ENCODE measurements around the gene KIAA0040.

The KIAA0040 gene

DNA sequence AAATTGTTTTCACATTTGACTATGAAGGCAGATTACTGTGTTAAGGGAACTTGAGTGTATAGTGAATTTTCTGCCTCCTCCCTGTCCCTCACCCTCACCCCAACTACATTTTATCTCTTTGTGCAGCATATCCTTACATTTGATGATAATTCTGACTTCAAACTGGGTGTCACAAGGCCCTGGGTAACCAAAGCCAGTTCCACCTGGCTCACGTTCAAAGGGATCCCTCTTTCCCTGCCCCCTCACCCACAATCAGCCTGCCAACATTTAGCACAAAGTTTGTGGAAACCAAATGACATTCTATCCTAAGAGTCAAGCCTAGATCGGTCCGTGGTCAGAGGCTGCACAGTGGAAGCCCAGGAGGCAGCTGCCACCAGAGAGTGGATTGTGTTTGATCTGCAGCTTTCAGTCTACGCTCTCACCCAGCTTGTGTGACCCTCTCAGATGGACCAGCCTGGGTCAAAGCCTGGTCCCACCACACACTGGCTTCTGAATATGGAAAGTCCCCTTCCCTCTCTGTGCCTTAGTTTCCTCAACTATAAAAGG, 10.3 kb downstream of the KIAA0040 start:
- Histone ChIP-seq H3K27me3 (ENCODE audit: control insufficient read depth in 1 of 2, insufficient read depth in 1 of 2, low read length in 2 of 2) (peaks cover 5 to 15% of the 10 kb centered on the region in 2 experiments), H3K27ac (ENCODE audit: low read length, poor library complexity, severe bottlenecking) (no peak overlapping the region), H2AK5ac (ENCODE audit: low read length, severe bottlenecking) (no peak overlapping the region), H4K8ac (ENCODE audit: low read length) (no peak overlapping the region), H3K23ac (ENCODE audit: low read length in 2 of 2) (no peak overlapping the region), H2BK12ac (ENCODE audit: low read length in 2 of 2) (no peak overlapping the region), H2BK5ac (ENCODE audit: low read depth, low read length, poor library complexity, severe bottlenecking) (no peak overlapping the region), H3K4me2 (ENCODE audit: low read length, poor library complexity, severe bottlenecking) (no peak overlapping the region), H4K91ac (ENCODE audit: low read length) (no peak overlapping the region), H2BK15ac (ENCODE audit: low read depth, poor library complexity, severe bottlenecking) (no peak overlapping the region), H3K9me3 (ENCODE audit: control insufficient read depth, low read length) (no peaks in the 10 kb centered on the region), H2BK120ac (ENCODE audit: low read depth, low read length) (no peak overlapping the region), H2AFZ (ENCODE audit: low read depth, low read length) (no peak overlapping the region), H3K14ac (ENCODE audit: low read length in 2 of 2) (no peak overlapping the region), H3K4me3 (ENCODE audit: insufficient read depth in 1 of 2, low read depth in 1 of 2, low read length in 2 of 2) (no peak overlapping the region), H3K79me1 (replicated peaks; ENCODE audit: low read length, poor library complexity, severe bottlenecking) (no peaks in the 10 kb centered on the region), H3K4me1 (ENCODE audit: control insufficient read depth, insufficient read depth, low read depth, low read length) (no peaks in the 10 kb centered on the region), H3K18ac (ENCODE audit: low read depth in 1 of 2, low read length in 2 of 2) (no peak overlapping the region), H3K36me3 (ENCODE audit: control insufficient read depth in 1 of 2, insufficient read depth in 2 of 2, low read depth in 1 of 2, low read length in 2 of 2) (no peaks in the 10 kb centered on the region), H3K9ac (ENCODE audit: low read length) (no peak overlapping the region), H3K4ac (ENCODE audit: low read depth in 1 of 2, low read length in 2 of 2) (no peak overlapping the region)
- 88% methylated on average over 4 of the region's 4 CpGs for WGBS
- DNase-seq = no peak

DNA sequence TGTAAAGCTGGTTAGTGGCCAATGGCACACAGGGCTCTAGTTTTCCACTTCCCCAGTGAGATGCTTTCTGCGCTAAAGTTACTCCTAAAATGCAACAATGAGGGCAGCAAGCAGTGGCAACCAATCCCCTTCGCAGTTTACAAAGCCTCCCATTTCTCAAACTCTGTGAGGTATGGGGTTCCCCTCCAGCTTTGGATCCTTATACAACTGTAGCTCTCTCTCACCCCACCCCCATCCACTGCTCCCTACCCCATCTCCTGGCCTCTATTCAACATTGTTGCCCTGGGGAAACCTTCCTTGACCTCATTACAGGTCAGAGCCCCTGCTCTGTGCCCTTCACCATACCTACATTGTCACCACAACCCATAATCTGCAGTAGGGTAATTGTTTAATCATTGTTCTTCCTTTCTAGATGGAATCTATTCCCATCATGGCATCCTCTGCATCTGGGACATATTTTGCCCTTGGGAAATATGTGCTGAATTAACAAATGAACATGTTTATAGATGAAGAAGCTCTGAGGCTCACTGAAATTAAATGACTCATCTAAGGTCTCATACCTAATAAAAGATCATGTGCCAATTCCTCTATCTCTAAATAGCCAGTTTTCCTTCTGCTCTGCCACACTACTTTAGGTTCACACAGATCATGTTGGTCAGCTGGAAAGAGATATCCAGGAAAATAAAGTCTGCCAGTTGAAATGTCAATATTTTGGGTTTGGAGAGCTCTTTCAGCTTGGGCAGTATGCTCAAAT, 12.6 kb downstream of the KIAA0040 start:
- no peak overlapping the region for H2BK5ac ChIP-seq (ENCODE audit: low read depth, low read length, poor library complexity, severe bottlenecking)

DNA sequence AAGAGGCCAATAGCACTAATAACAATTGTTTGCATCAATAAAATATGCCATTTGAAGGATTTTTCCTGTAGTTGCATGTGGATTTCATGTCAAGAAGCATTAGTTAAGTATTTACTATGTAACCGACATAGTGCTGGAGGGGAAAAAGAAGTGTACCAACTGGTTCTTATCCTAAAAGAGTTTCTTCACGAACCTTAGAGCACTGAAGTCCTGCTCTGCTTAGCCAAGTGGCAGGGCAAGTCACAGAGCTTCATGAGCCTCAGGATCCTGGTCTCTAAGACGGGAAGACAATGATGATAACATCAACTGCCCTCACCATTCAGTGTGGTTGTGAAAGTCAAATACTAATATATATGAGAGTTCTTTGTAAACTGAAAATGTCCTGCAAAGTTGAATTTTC, 14.1 kb downstream of the KIAA0040 start:
- Histone ChIP-seq H3K4me3 (ENCODE audit: insufficient read depth in 1 of 2, low read depth in 1 of 2, low read length in 2 of 2) (no peak overlapping the region), H3K4ac (ENCODE audit: low read depth in 1 of 2, low read length in 2 of 2) (no peak overlapping the region), H3K36me3 (ENCODE audit: control insufficient read depth in 1 of 2, insufficient read depth in 2 of 2, low read depth in 1 of 2, low read length in 2 of 2) (no peaks in the 10 kb centered on the region), H2BK5ac (ENCODE audit: low read depth, low read length, poor library complexity, severe bottlenecking) (no peak overlapping the region), H3K4me1 (ENCODE audit: control insufficient read depth, insufficient read depth, low read depth, low read length) (no peaks in the 10 kb centered on the region), H2AFZ (ENCODE audit: low read depth, low read length) (no peak overlapping the region), H4K91ac (ENCODE audit: low read length) (no peak overlapping the region), H3K9ac (ENCODE audit: low read length) (no peak overlapping the region), H3K79me1 (replicated peaks; ENCODE audit: low read length, poor library complexity, severe bottlenecking) (no peaks in the 10 kb centered on the region), H3K14ac (ENCODE audit: low read length in 2 of 2) (no peak overlapping the region), H3K27me3 (ENCODE audit: control insufficient read depth in 1 of 2, insufficient read depth in 1 of 2, low read length in 2 of 2) (peaks cover 3 to 4% of the 10 kb centered on the region in 2 experiments), H3K27ac (ENCODE audit: low read length, poor library complexity, severe bottlenecking) (no peak overlapping the region), H4K8ac (ENCODE audit: low read length) (no peak overlapping the region), H3K23ac (ENCODE audit: low read length in 2 of 2) (no peak overlapping the region), H2AK5ac (ENCODE audit: low read length, severe bottlenecking) (no peak overlapping the region), H3K9me3 (ENCODE audit: control insufficient read depth, low read length) (no peaks in the 10 kb centered on the region), H2BK15ac (ENCODE audit: low read depth, poor library complexity, severe bottlenecking) (no peak overlapping the region), H3K4me2 (ENCODE audit: low read length, poor library complexity, severe bottlenecking) (no peak overlapping the region), H2BK120ac (ENCODE audit: low read depth, low read length) (no peak overlapping the region), H3K18ac (ENCODE audit: low read depth in 1 of 2, low read length in 2 of 2) (no peak overlapping the region), H2BK12ac (ENCODE audit: low read length in 2 of 2) (no peak overlapping the region)
- DNase-seq = no peak
- 84% methylated on average over 2 of the region's 3 CpGs for WGBS

More for the DNA sequence above, 12.6 kb downstream of the KIAA0040 start:
- Histone ChIP-seq H3K36me3 (ENCODE audit: control insufficient read depth in 1 of 2, insufficient read depth in 2 of 2, low read depth in 1 of 2, low read length in 2 of 2) (no peaks in the 10 kb centered on the region), H3K79me1 (replicated peaks; ENCODE audit: low read length, poor library complexity, severe bottlenecking) (no peaks in the 10 kb centered on the region), H3K18ac (ENCODE audit: low read depth in 1 of 2, low read length in 2 of 2) (no peak overlapping the region), H2BK120ac (ENCODE audit: low read depth, low read length) (no peak overlapping the region), H3K4me3 (ENCODE audit: insufficient read depth in 1 of 2, low read depth in 1 of 2, low read length in 2 of 2) (no peak overlapping the region), H2BK12ac (ENCODE audit: low read length in 2 of 2) (no peak overlapping the region), H3K9ac (ENCODE audit: low read length) (no peak overlapping the region), H3K14ac (ENCODE audit: low read length in 2 of 2) (no peak overlapping the region), H2AFZ (ENCODE audit: low read depth, low read length) (no peak overlapping the region), H3K4me2 (ENCODE audit: low read length, poor library complexity, severe bottlenecking) (no peak overlapping the region), H4K91ac (ENCODE audit: low read length) (no peak overlapping the region), H3K4me1 (ENCODE audit: control insufficient read depth, insufficient read depth, low read depth, low read length) (no peaks in the 10 kb centered on the region), H3K23ac (ENCODE audit: low read length in 2 of 2) (no peak overlapping the region), H2AK5ac (ENCODE audit: low read length, severe bottlenecking) (no peak overlapping the region), H2BK15ac (ENCODE audit: low read depth, poor library complexity, severe bottlenecking) (no peak overlapping the region), H3K9me3 (ENCODE audit: control insufficient read depth, low read length) (no peaks in the 10 kb centered on the region), H4K8ac (ENCODE audit: low read length) (no peak overlapping the region), H3K4ac (ENCODE audit: low read depth in 1 of 2, low read length in 2 of 2) (no peak overlapping the region), H3K27me3 (ENCODE audit: control insufficient read depth in 1 of 2, insufficient read depth in 1 of 2, low read length in 2 of 2) (peaks cover 3 to 7% of the 10 kb centered on the region in 2 experiments), H3K27ac (ENCODE audit: low read length, poor library complexity, severe bottlenecking) (no peak overlapping the region)
- no peak for DNase-seq
- WGBS = 91% methylated on average over 2 of the region's 2 CpGs

DNA sequence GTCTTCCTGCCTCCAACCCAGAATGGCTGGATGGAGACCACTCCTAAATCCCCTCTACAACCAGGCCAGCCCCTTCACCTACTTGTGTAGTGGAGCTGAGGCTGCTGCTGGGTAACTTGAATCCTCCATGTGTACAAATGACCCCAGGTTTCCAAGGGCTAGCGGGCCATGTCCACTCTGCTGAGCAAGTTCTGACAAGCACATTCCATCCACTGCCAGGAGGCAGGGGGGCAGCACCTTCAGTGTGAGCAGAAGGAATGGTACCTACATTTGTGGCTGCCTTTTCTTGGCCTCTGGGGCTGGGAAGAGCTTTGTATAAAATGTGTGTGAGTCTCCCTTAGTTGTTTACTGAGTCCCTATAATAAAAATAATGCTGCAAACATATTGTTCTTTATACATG, 14.5 kb downstream of the KIAA0040 start:
- DNase-seq = no peak
- Histone ChIP-seq H3K36me3 (ENCODE audit: control insufficient read depth in 1 of 2, insufficient read depth in 2 of 2, low read depth in 1 of 2, low read length in 2 of 2) (no peaks in the 10 kb centered on the region), H3K9ac (ENCODE audit: low read length) (no peak overlapping the region), H3K4me3 (ENCODE audit: insufficient read depth in 1 of 2, low read depth in 1 of 2, low read length in 2 of 2) (no peak overlapping the region), H3K4ac (ENCODE audit: low read depth in 1 of 2, low read length in 2 of 2) (no peak overlapping the region), H3K14ac (ENCODE audit: low read length in 2 of 2) (peak overlapping the region in 1 of 2 experiments; percentile 11), H2AFZ (ENCODE audit: low read depth, low read length) (no peak overlapping the region), H2BK120ac (ENCODE audit: low read depth, low read length) (no peak overlapping the region), H3K79me1 (replicated peaks; ENCODE audit: low read length, poor library complexity, severe bottlenecking) (no peaks in the 10 kb centered on the region), H3K18ac (ENCODE audit: low read depth in 1 of 2, low read length in 2 of 2) (no peak overlapping the region), H3K23ac (ENCODE audit: low read length in 2 of 2) (no peak overlapping the region), H3K4me1 (ENCODE audit: control insufficient read depth, insufficient read depth, low read depth, low read length) (no peaks in the 10 kb centered on the region), H3K27me3 (ENCODE audit: control insufficient read depth in 1 of 2, insufficient read depth in 1 of 2, low read length in 2 of 2) (peaks cover 3 to 4% of the 10 kb centered on the region in 2 experiments), H2BK5ac (ENCODE audit: low read depth, low read length, poor library complexity, severe bottlenecking) (no peak overlapping the region), H2AK5ac (ENCODE audit: low read length, severe bottlenecking) (no peak overlapping the region), H4K8ac (ENCODE audit: low read length) (no peak overlapping the region), H3K27ac (ENCODE audit: low read length, poor library complexity, severe bottlenecking) (no peak overlapping the region), H2BK12ac (ENCODE audit: low read length in 2 of 2) (no peak overlapping the region), H4K91ac (ENCODE audit: low read length) (no peak overlapping the region), H3K4me2 (ENCODE audit: low read length, poor library complexity, severe bottlenecking) (no peak overlapping the region), H2BK15ac (ENCODE audit: low read depth, poor library complexity, severe bottlenecking) (no peak overlapping the region), H3K9me3 (ENCODE audit: control insufficient read depth, low read length) (no peaks in the 10 kb centered on the region)
- 91% methylated on average over 1 of the region's 1 CpG for WGBS

Measured in mesenchymal stem cell (in vitro differentiated cells and primary cell).